Daoy (cell line): Measurements from ENCODE around the gene HPRT1. TPM values are rescaled to one million over a fixed set of nuclear protein-coding genes. Genes with fewer than 3 reads are reported as not detected.

Source experiments
- DNase-seq: peaks from one replicate; pipeline ENCODE4 v3.0.0-alpha.2; 2015; ENCODE audit warnings: low read depth
- total RNA-seq: library from RNA; depleted of rRNA; stranded (reverse); fragments of >200 nt; shearing (Covaris generic); gene quantifications from 2 replicates; pipeline ENCODE4 v1.2.3, GENCODE V29; 2014

Gene HPRT1
- total RNA-seq, 1 experiment from 2014 or later, result 13.9 TPM

GRCh38 chrX:134476284-134476683, 16.3 kb downstream of the HPRT1 start:
- no peak for DNase-seq

- DNase-seq, result no peak
Measured at GRCh38 chrX:134478374-134478773, 18.4 kb downstream of the HPRT1 start.

- no peak for DNase-seq
Measured at GRCh38 chrX:134480061-134480460, 20.1 kb downstream of the HPRT1 start.

- DNase-seq, result no peak
Measured at GRCh38 chrX:134481339-134481738, 21.4 kb downstream of the HPRT1 start.

GRCh38 chrX:134482371-134482770, 22.4 kb downstream of the HPRT1 start:
- DNase-seq, result no peak

GRCh38 chrX:134484039-134484438, 24.1 kb downstream of the HPRT1 start:
- DNase-seq, result peak; percentile 7

- no peak for DNase-seq
Measured at GRCh38 chrX:134501941-134502340, 42.0 kb downstream of the HPRT1 start.

- DNase-seq, result no peak
Measured at GRCh38 chrX:134502686-134503085, 42.7 kb downstream of the HPRT1 start.

- peak; percentile 66 for DNase-seq
Measured at GRCh38 chrX:134512566-134512965, 52.6 kb downstream of the HPRT1 start.

- DNase-seq, result no peak
Measured at GRCh38 chrX:134513091-134513490, 53.1 kb downstream of the HPRT1 start.

- DNase-seq, result peak; percentile 51
Measured at GRCh38 chrX:134520860-134521390, 61.0 kb downstream of the HPRT1 start.

GRCh38 chrX:134524181-134524580, 64.2 kb downstream of the HPRT1 start:
- no peak for DNase-seq

- no peak for DNase-seq
Measured at GRCh38 chrX:134525086-134525792, 65.3 kb downstream of the HPRT1 start.

- no peak for DNase-seq
Measured at GRCh38 chrX:134526399-134526798, 66.4 kb downstream of the HPRT1 start.

GRCh38 chrX:134528960-134529359, 69.0 kb downstream of the HPRT1 start:
- no peak for DNase-seq

GRCh38 chrX:134529481-134529880, 69.5 kb downstream of the HPRT1 start:
- DNase-seq, result no peak

- DNase-seq, result no peak
Measured at GRCh38 chrX:134530845-134531244, 70.9 kb downstream of the HPRT1 start.

- DNase-seq, result no peak
Measured at GRCh38 chrX:134533352-134533751, 73.4 kb downstream of the HPRT1 start.

- DNase-seq, result no peak
Measured at GRCh38 chrX:134533952-134534351, 74.0 kb downstream of the HPRT1 start.

GRCh38 chrX:134537179-134537955, 77.4 kb downstream of the HPRT1 start:
- DNase-seq, result peak; percentile 80

- DNase-seq, result no peak
Measured at GRCh38 chrX:134538316-134538715, 78.4 kb downstream of the HPRT1 start.

GRCh38 chrX:134541906-134542305, 81.9 kb downstream of the HPRT1 start:
- DNase-seq, result no peak

GRCh38 chrX:134542485-134542884, 82.5 kb downstream of the HPRT1 start:
- peak; percentile 28 for DNase-seq
